GM18951 (cell line): Measurements from ENCODE around the gene MDM1.

Experiments
- POLR2A ChIP-seq: IDR thresholded peaks from 4 replicates; pipeline ENCODE4 v1.6.1; 2011; ENCODE audit warnings: mild to moderate bottlenecking; ENCODE audit not compliant: insufficient read length, insufficient read depth; ENCODE audit errors: extremely low read depth
- in situ Hi-C: fragments of 300-500 bp; cut with MboI; formaldehyde crosslinking; loops from one replicate; pipeline ENCODE4 v1.12.0; 2022; ENCODE audit warnings: low sequenced_read_pairs, mixed read lengths, inconsistent platforms; ENCODE audit not compliant: unreplicated experiment

MDM1 gene

DNA sequence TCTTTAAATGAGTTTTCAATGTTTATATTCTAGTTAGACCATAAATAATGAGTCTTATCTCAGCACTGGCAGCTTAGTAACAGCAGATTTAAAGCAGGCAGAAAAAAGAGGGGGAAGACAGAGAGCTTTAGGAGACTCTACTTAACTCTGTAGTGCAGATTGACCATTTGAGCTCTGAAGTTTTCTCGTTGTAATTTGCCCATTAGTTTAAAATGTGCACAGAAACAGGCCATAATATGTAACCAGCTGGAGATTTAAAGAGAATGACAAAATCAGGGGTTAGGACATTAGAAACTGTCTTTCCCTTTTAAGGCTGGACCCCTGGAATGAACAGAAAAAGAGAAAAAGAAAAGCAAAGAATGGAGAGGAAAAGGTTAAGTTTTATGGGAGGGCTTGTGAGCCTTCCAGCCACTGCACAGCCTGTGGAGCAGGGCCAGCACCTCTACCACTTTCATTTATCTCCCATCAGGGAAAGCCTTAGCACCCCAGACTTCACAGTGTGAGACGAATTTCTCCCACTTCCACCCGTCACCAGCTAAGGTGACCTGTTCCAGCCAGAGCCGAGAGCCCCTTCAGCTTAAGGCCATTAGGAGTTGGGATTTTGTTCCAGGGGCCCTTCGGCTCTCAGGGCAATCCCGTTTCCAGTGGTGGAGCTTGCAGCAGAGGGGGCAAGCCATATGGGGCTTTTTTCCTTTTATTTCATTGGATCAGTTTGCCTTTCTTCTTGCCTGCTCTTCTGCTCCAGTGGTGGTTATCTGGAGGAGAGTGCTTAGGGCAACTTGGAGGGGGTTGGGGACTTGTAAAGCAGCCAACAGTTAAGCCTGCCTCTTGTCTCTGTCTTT is 86.8 kb downstream of the MDM1 start:
- no peak for TF ChIP-seq POLR2A
- in situ Hi-C loops: no loop called here
